Suppressor macrophage treated with lipopolysaccharide for 1 hour (primary cell): Measurements from ENCODE around the gene PLEKHO2.
"Not testable (repeated sequence)": the region's sequence is repeated elsewhere in the genome, so short reads cannot be mapped to it uniquely, and the experiment has no call there.

Experiments
- DNase-seq, 3 donors: peaks; one replicate each; pipeline ENCODE4 v3.0.0-alpha.2; 2020 to 2022

PLEKHO2 gene, protein sequence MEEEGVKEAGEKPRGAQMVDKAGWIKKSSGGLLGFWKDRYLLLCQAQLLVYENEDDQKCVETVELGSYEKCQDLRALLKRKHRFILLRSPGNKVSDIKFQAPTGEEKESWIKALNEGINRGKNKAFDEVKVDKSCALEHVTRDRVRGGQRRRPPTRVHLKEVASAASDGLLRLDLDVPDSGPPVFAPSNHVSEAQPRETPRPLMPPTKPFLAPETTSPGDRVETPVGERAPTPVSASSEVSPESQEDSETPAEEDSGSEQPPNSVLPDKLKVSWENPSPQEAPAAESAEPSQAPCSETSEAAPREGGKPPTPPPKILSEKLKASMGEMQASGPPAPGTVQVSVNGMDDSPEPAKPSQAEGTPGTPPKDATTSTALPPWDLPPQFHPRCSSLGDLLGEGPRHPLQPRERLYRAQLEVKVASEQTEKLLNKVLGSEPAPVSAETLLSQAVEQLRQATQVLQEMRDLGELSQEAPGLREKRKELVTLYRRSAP

DNA sequence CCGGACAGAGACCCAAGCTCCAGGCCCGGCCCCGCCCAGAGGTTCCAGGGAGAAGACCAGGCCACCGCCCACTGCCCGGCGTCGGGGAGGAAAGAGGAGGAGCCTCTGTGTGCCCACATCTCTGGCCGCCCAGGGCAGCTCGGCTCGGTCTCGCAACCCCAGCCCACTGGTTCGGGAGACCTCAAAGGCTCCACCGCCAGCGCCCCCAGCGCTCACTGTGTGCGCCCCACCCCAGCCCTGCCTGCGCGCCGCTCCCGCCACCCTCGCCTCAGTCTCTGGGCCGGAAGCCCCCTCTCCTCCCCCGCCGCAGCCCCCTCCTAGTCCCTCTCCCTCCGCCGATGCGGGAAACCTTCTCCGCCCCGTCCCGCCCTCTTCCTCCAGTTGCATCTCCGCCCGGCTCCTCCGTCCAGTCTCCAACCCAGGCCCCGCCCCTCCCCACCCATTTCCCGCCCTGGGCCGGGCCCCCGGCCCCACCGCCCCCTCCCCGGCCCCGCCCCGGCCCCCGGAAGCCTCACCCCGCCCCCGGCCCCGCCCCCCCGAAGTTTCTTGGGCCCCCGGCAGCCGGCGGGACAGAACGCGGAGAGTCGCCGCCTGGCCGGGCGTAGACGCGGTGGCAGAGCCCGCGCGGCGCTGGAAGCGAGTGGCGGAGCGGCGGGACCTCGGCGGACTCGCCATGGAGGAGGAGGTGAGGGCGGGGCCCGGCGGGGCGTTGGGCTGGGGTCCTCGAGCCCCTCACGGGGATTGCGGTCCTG is at the start of gene PLEKHO2:
TSS of gene PLEKHO2 (plus strand) at position 572 of the 752 bp plus-strand sequence. CDS start at position 674, 102 bp downstream.
- DNase-seq = peak; percentile 96 to 98 (median 97)

DNA sequence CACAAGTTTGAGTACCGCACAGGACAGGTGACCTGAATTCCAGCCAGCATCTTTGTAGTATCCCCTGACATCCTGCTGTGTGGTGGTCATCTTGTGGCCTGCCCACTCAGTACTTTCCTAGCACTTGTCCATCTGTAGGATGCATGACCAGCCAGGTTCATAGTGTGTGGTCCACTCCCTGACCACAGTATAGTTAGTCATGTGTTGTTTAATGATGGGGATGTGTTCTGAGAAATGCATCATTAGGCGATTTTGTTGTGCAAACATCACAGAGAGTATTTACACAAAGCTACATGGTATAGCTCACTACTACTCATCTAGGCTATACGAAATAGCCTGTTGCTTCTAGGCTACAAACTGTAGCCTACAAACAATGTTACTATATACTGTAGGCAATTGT is 49.4 kb upstream of the PLEKHO2 start:
- DNase-seq = no peak

GRCh38 chr15:64795299-64795698 is 46.4 kb upstream of the PLEKHO2 start:
- DNase-seq = not testable (repeated sequence)

- DNase-seq = not testable (repeated sequence)
Measured at GRCh38 chr15:64795921-64796320, 45.8 kb upstream of the PLEKHO2 start.

- DNase-seq = not testable (repeated sequence)
Measured at GRCh38 chr15:64798905-64799304, 42.8 kb upstream of the PLEKHO2 start.

DNA sequence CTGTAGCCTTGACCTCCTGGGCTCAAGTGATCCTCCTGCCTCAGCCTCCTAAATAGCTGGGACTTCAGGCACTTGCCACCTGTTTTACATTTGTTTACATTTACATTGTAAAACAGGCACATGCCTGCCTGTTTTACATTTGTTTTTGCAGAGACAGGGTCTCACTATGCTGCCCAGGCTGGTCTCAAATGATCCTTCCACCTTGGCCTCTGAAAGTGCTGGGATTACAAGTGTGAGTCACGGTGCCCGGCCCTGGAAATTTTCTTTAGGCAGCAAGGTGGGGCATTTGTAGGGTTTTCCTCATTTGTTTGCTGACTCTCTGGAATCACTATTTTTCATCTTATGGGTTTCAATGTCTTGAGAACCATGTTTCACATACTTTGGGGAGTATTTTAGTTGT is 41.2 kb upstream of the PLEKHO2 start:
- DNase-seq = peak in 1 of 3 donors; percentile 19

DNA sequence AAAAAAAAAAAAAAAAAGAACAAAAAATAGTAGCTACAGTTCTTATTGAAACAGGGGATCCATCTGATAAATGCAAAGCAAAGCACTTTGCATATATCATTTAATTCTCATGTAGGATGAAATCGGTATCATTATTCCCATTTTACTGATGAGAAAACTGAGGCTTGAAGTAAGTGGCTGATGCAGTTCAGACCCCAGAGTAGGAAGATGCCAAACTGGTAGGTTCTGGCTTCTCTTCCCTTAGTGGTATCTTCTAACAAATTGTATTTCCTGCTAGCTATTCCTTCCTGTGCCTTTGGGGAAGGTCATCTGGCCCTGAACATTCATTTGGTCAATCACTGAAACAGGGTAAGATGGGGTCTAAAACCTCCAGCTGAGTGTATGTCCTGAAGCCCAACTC is 38.2 kb upstream of the PLEKHO2 start:
- DNase-seq = no peak

DNA sequence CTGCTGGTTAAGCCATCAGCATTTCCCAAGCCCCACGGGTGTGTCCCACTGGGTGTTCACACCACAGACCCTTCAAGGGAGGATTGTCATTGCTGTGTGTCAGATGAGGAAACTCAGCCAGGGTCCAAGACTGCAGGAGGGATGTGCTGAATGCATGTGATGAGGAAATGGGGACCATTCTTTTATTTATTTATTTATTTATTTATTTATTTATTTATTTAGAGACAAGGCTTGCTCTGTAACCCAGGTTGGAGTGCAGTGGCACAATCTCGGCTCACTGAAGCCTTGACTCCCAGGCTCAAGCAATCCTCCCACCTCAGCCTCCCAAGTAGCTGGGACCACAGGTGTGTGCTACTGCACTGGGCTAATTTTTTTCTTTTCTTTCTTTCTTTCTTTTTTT is 37.1 kb upstream of the PLEKHO2 start:
- no peak for DNase-seq

DNA sequence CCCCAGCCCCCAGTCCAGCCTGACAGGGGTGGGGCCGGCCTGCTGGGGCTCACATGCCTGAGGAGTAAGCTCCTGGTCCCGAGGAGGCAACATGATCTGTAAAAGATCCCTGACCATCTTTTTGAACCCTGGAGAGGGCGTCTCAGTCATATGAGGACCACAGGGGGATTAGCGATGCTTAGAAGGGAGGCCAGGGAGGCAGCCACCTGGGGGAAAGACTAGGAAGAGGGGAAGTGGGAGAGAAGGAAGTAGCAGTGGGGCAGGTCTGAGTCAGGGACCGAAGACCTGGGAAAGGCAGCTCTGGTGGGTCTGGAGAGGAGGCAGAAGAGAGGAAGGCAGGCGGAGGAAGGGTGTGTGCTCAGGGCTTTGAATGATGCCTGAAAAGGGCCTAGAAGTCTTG is 35.2 kb upstream of the PLEKHO2 start:
- no peak for DNase-seq

DNA sequence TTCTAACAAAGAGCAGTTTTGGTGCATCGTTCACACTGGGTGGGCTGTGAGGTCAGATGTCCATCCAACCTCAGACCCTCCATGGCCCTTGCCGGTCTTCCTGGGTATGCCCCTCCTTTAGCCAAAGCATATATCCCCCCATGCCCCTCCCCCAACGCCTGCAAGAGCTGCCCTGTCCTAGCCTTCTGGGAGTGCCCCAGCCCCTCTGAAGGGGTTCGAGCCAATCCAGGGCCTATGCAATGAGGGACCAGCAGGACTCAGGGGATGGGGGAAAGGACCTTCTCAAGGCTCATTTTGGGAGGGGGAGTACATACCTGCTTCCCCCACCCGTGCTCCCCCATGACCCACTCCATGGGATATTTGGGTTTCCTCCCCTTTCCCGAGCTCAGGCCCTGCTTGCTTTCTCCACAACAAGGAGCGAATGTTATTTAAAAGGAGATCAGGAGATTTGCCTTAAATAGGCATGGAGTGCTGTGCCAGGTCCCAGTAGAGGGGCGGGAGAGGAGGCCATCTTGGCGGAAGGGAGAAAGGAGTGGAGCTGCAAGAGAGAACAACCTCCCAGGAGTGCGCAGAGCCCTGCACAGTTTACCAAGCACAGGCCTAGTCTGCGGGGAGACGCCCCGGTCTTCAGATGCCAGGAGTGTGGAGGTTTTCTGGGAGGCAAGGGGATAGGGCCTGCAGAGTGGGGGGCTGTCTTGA is 34.5 kb upstream of the PLEKHO2 start:
- DNase-seq = no peak

- DNase-seq = no peak
Measured at GRCh38 chr15:64807751-64808222, 33.9 kb upstream of the PLEKHO2 start.

- no peak for DNase-seq
Measured at GRCh38 chr15:64808785-64809453, 32.8 kb upstream of the PLEKHO2 start.

- DNase-seq = peak; percentile 77 to 92 (median 83)
Measured at GRCh38 chr15:64809649-64810496, 31.8 kb upstream of the PLEKHO2 start.

DNA sequence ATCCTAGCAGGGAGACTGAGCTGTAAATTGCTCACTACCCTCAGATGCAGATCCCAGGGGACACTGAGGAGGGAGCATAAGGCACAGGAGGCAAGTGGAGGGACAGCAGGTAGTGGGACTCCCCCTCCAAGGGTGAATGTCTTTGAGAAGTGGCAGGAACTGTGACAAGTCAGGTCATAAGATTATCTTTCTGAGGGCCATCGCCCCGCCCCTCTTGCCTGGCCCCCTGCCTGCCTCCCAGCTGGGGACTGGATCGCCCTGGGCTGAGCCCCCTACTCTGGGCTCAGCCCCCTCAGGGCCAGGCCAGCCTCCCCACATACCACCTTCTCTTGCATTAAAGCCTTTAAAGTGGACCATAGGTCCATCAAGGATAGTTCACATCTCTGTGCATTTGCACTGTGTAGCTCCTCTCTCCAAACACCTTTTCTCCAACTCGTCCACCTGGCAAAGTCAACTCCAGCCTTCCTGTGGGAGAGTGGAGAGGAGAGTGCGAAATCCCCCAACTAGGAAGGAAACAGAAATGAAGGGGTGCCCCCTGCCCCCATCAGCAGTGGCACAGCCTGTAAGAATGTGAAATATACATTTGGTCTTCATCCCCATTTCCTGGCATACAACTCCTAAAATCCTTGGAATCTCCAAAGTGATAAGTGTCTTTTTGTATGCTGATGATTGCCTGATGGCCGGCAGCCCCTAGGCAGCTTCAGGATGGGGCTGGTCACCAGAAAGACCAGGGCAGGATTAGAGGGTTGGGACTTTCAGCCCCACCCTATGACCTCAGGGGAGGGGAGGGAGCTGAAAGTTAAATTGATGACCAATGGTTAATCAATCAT is 31.0 kb upstream of the PLEKHO2 start:
- no peak for DNase-seq

- DNase-seq = no peak
Measured at GRCh38 chr15:64813075-64813474, 28.6 kb upstream of the PLEKHO2 start.

- DNase-seq = not testable (repeated sequence)
Measured at GRCh38 chr15:64814283-64814682, 27.4 kb upstream of the PLEKHO2 start.

- not testable (repeated sequence) for DNase-seq
Measured at GRCh38 chr15:64814965-64815364, 26.8 kb upstream of the PLEKHO2 start.

GRCh38 chr15:64816452-64816851 is 25.3 kb upstream of the PLEKHO2 start:
- DNase-seq = no peak

- DNase-seq = no peak
Measured at GRCh38 chr15:64824929-64825430, 16.7 kb upstream of the PLEKHO2 start.
